ENCODE results near the gene HDLBP.

DNA sequence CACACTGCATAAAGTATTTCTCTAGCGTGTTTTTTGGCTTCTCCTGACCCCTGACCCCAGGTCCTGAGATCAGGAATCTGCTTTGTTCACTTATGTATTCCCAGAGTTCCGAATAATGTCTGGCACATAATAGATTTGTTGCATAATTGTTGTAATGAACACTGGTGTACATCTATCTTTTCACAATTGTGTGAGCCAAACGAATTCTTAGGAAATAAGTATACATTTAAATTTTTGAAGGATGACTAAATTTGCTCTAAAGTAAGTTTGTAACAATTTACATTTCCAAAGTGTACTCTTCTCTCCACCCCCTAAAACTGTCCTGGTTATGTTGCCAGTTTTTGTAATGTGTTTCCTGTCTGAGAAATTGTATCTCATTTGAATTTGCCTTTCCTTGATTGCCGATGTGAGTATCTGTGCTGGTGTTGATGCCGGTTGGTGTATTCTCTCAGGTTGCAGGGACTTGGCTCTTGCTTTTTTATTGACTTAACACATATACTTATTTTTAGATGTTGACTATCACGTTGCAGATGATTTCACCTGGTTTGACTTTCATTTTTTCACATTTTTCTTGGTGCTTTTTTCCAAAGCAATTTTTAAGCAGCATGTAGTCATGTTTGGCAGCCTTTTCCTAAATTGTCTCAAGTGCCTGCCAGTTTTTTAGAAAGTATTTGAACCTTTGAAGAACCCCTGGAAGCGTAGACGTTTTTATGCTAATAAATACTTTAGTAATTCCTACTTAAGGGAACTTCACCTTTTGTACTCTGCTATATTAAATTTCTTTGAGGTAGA, 24.6 kb upstream of the HDLBP start:
- TF ChIP-seq, protein P1, sequence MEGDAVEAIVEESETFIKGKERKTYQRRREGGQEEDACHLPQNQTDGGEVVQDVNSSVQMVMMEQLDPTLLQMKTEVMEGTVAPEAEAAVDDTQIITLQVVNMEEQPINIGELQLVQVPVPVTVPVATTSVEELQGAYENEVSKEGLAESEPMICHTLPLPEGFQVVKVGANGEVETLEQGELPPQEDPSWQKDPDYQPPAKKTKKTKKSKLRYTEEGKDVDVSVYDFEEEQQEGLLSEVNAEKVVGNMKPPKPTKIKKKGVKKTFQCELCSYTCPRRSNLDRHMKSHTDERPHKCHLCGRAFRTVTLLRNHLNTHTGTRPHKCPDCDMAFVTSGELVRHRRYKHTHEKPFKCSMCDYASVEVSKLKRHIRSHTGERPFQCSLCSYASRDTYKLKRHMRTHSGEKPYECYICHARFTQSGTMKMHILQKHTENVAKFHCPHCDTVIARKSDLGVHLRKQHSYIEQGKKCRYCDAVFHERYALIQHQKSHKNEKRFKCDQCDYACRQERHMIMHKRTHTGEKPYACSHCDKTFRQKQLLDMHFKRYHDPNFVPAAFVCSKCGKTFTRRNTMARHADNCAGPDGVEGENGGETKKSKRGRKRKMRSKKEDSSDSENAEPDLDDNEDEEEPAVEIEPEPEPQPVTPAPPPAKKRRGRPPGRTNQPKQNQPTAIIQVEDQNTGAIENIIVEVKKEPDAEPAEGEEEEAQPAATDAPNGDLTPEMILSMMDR (conservative IDR thresholded peaks at IDR 0.05) = no peak
- TF ChIP-seq ZFX (IDR thresholded peaks at IDR 0.05) = no peak

Measured in C4-2B (cell line).